Tibial artery (tissue), 4 donors: ENCODE measurements around the gene RMRP.
"Not testable (repeated sequence)": the region's sequence is repeated elsewhere in the genome, so short reads cannot be mapped to it uniquely, and the experiment has no call there.

Source experiments
- DNase-seq, 2 donors: peaks; one replicate each; pipeline ENCODE4 v3.0.0-alpha.2; 2019
- H3K27ac ChIP-seq, 2 donors: fragments of 200-600 bp; sonication (generic) in 1 of 2; 1 replicate in 1 of 2; 2 replicates in 1 of 2; pipeline ENCODE4 v1.5.1; 2018 to 2019; ENCODE audit warnings: mild to moderate bottlenecking in 1 of 2
- H3K27me3 ChIP-seq, 2 donors: fragments of 200-600 bp; sonication (generic) in 1 of 2; one replicate each; pipeline versions ENCODE4 v1.5.1 to v1.6.0; 2016 to 2019
- H3K36me3 ChIP-seq, 3 donors: fragments of 200-600 bp; sonication (generic) in 2 of 3; one replicate each; pipeline ENCODE4 v1.5.1; 2016 to 2019; ENCODE audit warnings: mild to moderate bottlenecking in 2 of 3
- H3K4me1 ChIP-seq, 4 donors: fragments of 200-600 bp; sonication (generic) in 2 of 4; 1 replicate in 3 of 4; 2 replicates in 1 of 4; pipeline ENCODE4 v1.5.1; 2016 to 2019
- H3K4me3 ChIP-seq, 2 donors: fragments of 200-600 bp; sonication (generic) in 1 of 2; 1 replicate in 1 of 2; 2 replicates in 1 of 2; pipeline ENCODE4 v1.5.1; 2018 to 2019; ENCODE audit warnings: mild to moderate bottlenecking in 2 of 2
- H3K9me3 ChIP-seq, 3 donors: fragments of 200-600 bp; sonication (generic) in 1 of 3; one replicate each; pipeline ENCODE4 v1.5.1; 2016 to 2019
- intact Hi-C: fragments of 100-400 bp; cut with DNase I; formaldehyde crosslinking; loops from one replicate; pipeline ENCODE4 v1.15.0; 2023; ENCODE audit warnings: low total_unique reads
- TF ChIP-seq, protein P1 (sequence below), 2 experiments: fragments of 200-600 bp in 1 of 2; fragments of 450-650 bp in 1 of 2; IDR thresholded peaks; one replicate each; pipeline ENCODE4 v1.5.1; 2017 to 2019; ENCODE audit warnings: antibody characterized with exemption in 2 of 2, mild to moderate bottlenecking in 1 of 2, moderate library complexity in 1 of 2

Gene RMRP

DNA sequence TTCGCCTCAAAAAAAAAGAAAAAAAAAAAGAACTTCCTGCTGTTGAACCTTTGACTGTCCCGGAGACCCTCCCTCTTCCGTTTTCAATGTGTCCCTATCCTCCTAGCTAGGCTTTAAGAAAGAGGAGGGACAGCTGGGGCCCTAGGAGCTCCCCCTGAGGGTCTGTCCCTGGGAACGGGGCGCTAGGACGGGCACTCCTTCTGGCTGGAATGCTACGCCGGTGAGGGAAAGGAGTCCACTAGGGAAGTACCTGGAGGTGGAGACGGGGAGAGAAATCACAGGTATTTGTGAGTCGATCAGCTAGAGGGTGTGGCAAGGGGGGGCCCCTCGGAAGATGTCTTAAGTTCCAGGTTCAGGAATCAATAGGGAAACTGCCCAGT, 11.7 kb downstream of the RMRP start:
- H3K27me3 ChIP-seq, result no peaks in the 10 kb centered on the region
- H3K4me3 ChIP-seq, result peak overlapping the region; percentile 57 to 68
- DNase-seq, result peak in 1 of 2 donors; percentile 29
- TF ChIP-seq, protein P1, sequence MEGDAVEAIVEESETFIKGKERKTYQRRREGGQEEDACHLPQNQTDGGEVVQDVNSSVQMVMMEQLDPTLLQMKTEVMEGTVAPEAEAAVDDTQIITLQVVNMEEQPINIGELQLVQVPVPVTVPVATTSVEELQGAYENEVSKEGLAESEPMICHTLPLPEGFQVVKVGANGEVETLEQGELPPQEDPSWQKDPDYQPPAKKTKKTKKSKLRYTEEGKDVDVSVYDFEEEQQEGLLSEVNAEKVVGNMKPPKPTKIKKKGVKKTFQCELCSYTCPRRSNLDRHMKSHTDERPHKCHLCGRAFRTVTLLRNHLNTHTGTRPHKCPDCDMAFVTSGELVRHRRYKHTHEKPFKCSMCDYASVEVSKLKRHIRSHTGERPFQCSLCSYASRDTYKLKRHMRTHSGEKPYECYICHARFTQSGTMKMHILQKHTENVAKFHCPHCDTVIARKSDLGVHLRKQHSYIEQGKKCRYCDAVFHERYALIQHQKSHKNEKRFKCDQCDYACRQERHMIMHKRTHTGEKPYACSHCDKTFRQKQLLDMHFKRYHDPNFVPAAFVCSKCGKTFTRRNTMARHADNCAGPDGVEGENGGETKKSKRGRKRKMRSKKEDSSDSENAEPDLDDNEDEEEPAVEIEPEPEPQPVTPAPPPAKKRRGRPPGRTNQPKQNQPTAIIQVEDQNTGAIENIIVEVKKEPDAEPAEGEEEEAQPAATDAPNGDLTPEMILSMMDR (IDR thresholded peaks at IDR 0.05), result no peak
- H3K36me3 ChIP-seq, result no peaks in the 10 kb centered on the region
- H3K4me1 ChIP-seq, result peaks cover 0 to 21% (median 10%) of the 10 kb centered on the region in 4 donors
- peak overlapping the region; percentile 89 to 92 for H3K27ac ChIP-seq
- no peaks in the 10 kb centered on the region for H3K9me3 ChIP-seq
- intact Hi-C loops, result no loop called here

DNA sequence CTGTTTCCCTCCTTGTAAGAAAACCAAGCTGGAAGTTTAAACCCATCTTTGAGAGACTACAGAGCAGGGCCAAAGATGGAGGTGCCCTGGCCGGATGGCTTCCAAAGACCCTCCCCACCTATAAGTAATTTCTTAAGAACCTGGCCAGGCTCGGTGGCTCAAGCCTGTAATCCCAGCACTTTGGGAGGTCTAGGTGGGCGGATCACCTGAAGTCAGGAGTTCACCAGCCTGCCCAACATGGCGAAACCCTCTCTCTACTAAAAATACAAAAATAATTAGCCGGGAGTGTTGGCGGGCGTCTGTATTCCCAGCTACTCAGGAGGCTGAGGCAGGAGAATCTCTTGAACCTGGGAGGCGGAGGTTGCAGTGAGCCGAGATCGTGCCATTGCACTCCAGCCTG, 12.1 kb downstream of the RMRP start:
- H3K9me3 ChIP-seq, H3K27me3 ChIP-seq, intact Hi-C loops, H3K36me3 ChIP-seq: not testable (repeated sequence)
- H3K4me3 ChIP-seq, result peak overlapping the region; percentile 57 to 68
- H3K27ac ChIP-seq, result peak overlapping the region; percentile 89 to 92
- peak in 1 of 2 donors; percentile 56 for DNase-seq
- H3K4me1 ChIP-seq, result peaks cover 0 to 21% (median 10%) of the 10 kb centered on the region in 4 donors

DNA sequence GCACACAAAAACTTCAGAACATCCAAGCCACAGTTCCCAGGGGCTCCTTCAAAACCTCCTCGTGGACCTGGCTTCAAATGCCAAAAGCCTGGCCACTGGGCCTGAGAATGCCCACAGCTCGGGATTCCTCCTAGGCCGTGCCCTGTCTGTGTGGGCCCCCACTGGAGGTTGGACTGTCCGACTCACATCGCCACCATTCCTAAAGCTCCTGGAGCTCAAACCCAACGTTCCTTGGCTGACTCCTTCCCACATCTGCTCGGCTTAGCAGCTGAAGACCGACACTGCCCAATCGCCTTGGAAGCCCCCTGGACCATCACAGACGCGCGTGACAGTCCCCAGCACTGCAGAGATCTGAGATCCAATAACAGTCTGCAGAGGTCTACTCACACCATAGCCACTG, 14.8 kb downstream of the RMRP start:
- Histone ChIP-seq H3K27me3 (no peaks in the 10 kb centered on the region), H3K4me1 (peaks cover 0 to 14% (median 7%) of the 10 kb centered on the region in 4 donors), H3K4me3 (no peak overlapping the region), H3K9me3 (no peaks in the 10 kb centered on the region), H3K27ac (no peak overlapping the region), H3K36me3 (peaks cover 0 to 5% (median 0%) of the 10 kb centered on the region in 3 donors)
- intact Hi-C loops, result loop anchor here (5.0 kb wide), 1 partner anchor 36 kb away; the partner anchor contains the start of gene TESK1
- DNase-seq, result peak in 1 of 2 donors; percentile 59
- TF ChIP-seq, protein P1 (IDR thresholded peaks at IDR 0.05), result no peak

GRCh38 chr9:35641478-35641877, 16.3 kb downstream of the RMRP start:
- not testable (repeated sequence) for H3K27me3 ChIP-seq, H3K4me3 ChIP-seq, H3K9me3 ChIP-seq, H3K36me3 ChIP-seq, H3K27ac ChIP-seq, H3K4me1 ChIP-seq
- intact Hi-C loops, result loop anchor here (5.0 kb wide), 1 partner anchor 34 kb away; the partner anchor contains the start of gene TESK1
- peak in 1 of 2 donors; percentile 1 for DNase-seq

GRCh38 chr9:35640431-35640830, 17.4 kb downstream of the RMRP start:
- H3K4me3 ChIP-seq, H3K4me1 ChIP-seq, H3K36me3 ChIP-seq, H3K27me3 ChIP-seq, H3K27ac ChIP-seq, H3K9me3 ChIP-seq: not testable (repeated sequence)
- peak in 1 of 2 donors; percentile 39 for DNase-seq
- intact Hi-C loops, result loop anchor here (5.0 kb wide), 1 partner anchor 33 kb away; the partner anchor contains the start of gene TESK1

DNA sequence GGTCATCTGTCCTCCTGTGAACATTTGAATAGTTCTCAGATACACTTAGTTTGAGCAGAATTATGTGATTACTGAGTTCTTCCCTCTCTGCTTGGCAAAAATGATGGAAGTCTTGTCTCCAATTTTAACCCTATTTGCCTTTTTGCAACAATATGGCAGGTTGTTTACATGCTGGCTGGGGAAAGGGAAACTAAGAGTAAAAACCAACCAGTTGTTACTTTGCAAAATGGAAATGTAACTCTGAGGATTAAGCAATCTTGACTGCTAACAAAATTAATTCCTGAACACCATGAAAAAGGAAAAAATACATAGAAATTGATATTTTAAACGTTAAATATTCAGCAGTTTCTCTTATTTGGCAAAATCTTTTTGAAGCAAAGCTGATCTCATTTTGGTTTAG, 18.2 kb downstream of the RMRP start:
- TF ChIP-seq, protein P1 (IDR thresholded peaks at IDR 0.05), result no peak
- intact Hi-C loops, result loop anchor here (5.0 to 10.0 kb wide), 2 partner anchors 32 to 225 kb away; partner anchors contain the start of gene TESK1
- H3K27ac ChIP-seq, result no peak overlapping the region
- no peak overlapping the region for H3K4me3 ChIP-seq
- H3K4me1 ChIP-seq, result no peaks in the 10 kb centered on the region
- no peak for DNase-seq
- H3K9me3 ChIP-seq, result no peaks in the 10 kb centered on the region
- no peaks in the 10 kb centered on the region for H3K27me3 ChIP-seq
- H3K36me3 ChIP-seq, result peaks cover 0 to 5% (median 0%) of the 10 kb centered on the region in 3 donors

DNA sequence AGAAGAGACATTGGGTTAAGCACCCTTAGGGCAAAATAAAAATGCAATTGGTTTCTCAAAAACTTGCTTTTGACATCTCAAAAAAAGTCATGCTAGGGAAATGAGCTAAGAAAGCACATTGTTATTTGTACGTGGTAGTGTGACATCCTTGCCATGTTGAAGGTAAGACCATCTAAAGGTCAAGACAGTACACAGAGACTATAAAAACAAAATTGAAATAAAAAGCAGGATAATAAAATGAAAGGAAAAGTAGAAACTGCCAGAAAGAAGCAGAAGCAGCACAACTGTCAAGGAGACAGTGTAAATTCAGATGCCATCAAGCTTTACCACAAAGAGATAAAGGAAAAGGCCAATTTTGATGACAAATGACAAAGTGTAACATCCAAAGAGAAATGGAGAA, 18.6 kb downstream of the RMRP start:
- not testable (repeated sequence) for H3K27me3 ChIP-seq, H3K9me3 ChIP-seq, H3K4me1 ChIP-seq, H3K4me3 ChIP-seq, H3K27ac ChIP-seq, DNase-seq, H3K36me3 ChIP-seq
- intact Hi-C loops, result loop anchor here (10.0 kb wide), 1 partner anchor 226 kb away; no protein-coding TSS in a partner anchor

GRCh38 chr9:35638751-35639150, 19.1 kb downstream of the RMRP start:
- intact Hi-C loops, result loop anchor here (10.0 kb wide), 1 partner anchor 226 kb away; no protein-coding TSS in a partner anchor
- H3K36me3 ChIP-seq, H3K4me3 ChIP-seq, H3K9me3 ChIP-seq, H3K27me3 ChIP-seq, H3K4me1 ChIP-seq, H3K27ac ChIP-seq: not testable (repeated sequence)
- peak in 1 of 2 donors; percentile 10 for DNase-seq

DNA sequence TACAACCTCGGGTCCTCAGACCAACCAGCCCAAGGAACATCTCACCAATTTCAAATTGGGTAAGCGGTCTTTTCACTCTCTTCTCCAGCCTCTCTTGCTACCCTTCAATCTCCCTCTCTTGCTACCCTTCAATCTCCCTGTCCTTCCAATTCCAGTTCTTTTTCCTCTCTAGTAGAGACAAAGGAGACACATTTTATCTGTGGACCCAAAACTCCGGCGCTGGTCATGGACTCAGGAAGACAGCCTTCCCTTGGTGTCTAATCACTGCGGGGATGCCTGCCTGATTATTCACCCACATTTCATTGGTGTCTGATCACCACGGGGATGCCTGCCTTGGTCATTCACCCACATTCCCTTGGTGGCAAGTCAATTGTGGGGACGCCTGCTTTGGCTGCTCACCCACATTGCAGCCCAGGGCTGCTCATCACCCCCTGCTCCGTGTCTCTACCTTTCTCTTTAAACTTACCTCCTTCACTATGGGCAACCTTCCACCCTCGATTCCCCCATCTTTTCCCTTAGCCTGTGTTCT, 20.3 kb downstream of the RMRP start:
- intact Hi-C loops, result loop anchor here (10.0 kb wide), 1 partner anchor 227 kb away; no protein-coding TSS in a partner anchor
- H3K27ac ChIP-seq, H3K4me1 ChIP-seq, H3K36me3 ChIP-seq, H3K27me3 ChIP-seq, H3K4me3 ChIP-seq, H3K9me3 ChIP-seq: not testable (repeated sequence)
- peak in 1 of 2 donors; percentile 27 for DNase-seq

DNA sequence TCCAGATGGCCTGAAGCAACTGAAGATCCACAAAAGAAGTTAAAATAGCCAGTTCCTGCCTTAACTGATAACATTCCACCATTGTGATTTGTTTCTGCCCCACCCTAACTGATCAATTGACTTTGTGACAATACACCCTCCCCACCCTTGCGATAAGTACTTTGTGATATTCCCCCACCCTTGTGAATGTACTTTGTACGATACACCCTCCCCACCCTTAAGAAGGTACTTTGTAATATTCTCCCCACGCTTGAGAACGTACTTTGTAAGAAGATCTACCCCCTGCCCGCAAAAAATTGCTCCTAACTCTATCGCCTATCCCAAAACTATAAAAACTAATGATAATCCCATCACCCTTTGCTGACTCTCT, 21.0 kb downstream of the RMRP start:
- H3K4me1 ChIP-seq, result not testable (repeated sequence)
- intact Hi-C loops, result loop anchor here (10.0 kb wide), 1 partner anchor 228 kb away; no protein-coding TSS in a partner anchor

More for the DNA sequence above, 21.0 kb downstream of the RMRP start:
- not testable (repeated sequence) for H3K27me3 ChIP-seq, H3K27ac ChIP-seq, H3K36me3 ChIP-seq, H3K4me3 ChIP-seq, DNase-seq, H3K9me3 ChIP-seq
